ENCODE data around the gene TBX2.

TBX2 gene

DNA sequence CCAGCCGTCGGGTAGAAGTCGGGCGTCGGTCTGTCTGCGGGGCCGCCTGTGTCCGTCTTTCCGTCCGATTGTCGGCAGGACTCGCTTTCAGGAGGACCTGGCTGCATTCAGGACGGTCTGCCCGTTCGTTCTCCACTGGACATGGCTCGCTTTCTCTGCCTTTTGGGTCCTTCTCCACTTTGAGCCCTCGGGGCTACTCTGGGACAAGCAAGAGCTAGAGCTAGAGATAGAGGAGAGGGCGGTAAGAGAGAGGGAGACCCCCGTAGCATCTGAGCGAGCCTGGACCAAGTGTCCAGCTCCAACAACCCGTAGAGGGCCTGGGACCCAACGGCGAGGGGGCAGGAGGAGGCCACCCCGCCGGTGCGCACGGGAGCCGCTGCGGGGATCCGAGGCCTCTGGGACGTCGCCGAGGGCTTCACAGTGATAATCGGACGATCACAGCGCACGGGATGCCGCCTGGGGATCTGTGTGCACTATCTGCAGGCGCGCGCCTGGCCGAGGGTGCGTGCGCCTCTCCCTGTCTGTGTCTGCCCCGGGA lies 57.1 kb downstream of the TBX2 start:
- peaks cover 53% of the 10 kb centered on the region for H3K9me3 ChIP-seq
- no peak overlapping the region for H3K4me2 ChIP-seq
- H3K27me3 ChIP-seq, result peaks cover 64% of the 10 kb centered on the region
- H3K4me1 ChIP-seq, result peaks cover 15% of the 10 kb centered on the region
- H3K27ac ChIP-seq, result no peak overlapping the region
- no peak overlapping the region for H3K4me3 ChIP-seq
- no peaks in the 10 kb centered on the region for H4K20me1 ChIP-seq
- TF ChIP-seq Cebpa-rat (IDR thresholded peaks at IDR 0.05), result no peak
- no peaks in the 10 kb centered on the region for H3K36me3 ChIP-seq
- H3K9ac ChIP-seq, result no peak overlapping the region

DNA sequence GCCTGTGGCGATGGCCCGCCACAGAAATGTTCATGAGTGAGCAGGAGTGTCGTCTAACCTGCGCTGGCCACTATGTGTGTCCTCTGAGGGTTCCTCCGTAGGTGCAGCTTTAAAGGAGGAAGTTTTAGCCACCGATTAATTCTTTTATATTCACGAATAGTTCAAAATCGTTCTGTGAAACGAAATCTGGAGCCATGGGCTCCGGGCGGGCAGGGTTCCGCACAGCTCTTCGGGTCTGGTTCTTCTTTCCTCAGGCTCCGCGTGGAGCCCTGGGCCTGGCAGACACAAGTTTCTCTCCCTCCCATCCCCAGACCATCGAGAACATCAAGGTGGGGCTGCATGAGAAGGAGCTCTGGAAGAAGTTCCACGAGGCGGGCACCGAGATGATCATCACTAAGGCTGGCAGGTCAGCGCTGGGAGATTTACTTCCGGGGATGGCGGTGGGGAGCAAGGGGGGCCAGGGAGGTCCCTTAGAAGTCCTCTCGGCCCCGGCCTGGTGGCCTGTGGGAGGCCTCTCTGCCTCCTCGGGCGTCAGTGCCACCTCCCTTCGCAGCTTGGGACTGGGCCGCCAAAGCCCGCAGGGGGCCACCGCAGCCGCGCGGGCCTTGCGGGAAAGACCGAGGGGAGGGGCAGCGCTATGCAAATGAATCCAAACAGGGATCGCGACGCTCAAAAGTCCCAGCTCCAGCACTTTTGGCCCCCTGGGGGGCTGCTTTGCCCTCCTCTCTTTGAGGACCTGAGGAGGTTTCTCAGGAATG lies 57.8 kb downstream of the TBX2 start:
- no peak overlapping the region for H3K9ac ChIP-seq
- H3K4me3 ChIP-seq, result no peak overlapping the region
- H3K27ac ChIP-seq, result no peak overlapping the region
- H3K4me2 ChIP-seq, result no peak overlapping the region
- H3K27me3 ChIP-seq, result peaks cover 64% of the 10 kb centered on the region
- TF ChIP-seq Cebpa-rat (IDR thresholded peaks at IDR 0.05), result no peak
- peaks cover 46% of the 10 kb centered on the region for H3K9me3 ChIP-seq
- no peaks in the 10 kb centered on the region for H4K20me1 ChIP-seq
- H3K4me1 ChIP-seq, result peaks cover 20% of the 10 kb centered on the region
- no peaks in the 10 kb centered on the region for H3K36me3 ChIP-seq

DNA sequence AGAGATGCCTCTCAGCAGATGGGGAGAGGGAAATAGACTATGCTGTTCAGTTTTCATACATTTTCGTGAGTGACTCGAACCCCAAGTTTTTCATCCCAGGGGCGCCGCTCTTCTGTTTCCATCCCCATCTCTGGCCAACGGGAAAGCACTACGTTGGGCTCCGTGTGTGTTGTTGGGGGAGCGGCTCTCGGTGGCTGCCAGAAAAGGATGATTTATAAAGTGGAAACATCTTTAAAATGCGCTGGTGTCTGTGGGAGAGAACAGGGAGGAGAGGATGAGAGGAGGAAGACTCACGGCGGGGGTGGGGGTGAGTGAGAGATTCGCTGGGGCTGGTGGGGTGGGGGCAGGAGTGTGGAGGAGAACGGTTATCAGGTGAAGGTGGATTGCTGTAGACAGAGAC lies 58.4 kb downstream of the TBX2 start:
- Histone ChIP-seq H3K27ac (no peak overlapping the region), H3K9ac (no peak overlapping the region), H3K4me3 (no peak overlapping the region), H3K36me3 (no peaks in the 10 kb centered on the region), H3K4me1 (peaks cover 25% of the 10 kb centered on the region), H3K4me2 (no peak overlapping the region), H3K27me3 (peaks cover 68% of the 10 kb centered on the region), H3K9me3 (peaks cover 41% of the 10 kb centered on the region), H4K20me1 (no peaks in the 10 kb centered on the region)
- no peak for TF ChIP-seq Cebpa-rat (IDR thresholded peaks at IDR 0.05)

DNA sequence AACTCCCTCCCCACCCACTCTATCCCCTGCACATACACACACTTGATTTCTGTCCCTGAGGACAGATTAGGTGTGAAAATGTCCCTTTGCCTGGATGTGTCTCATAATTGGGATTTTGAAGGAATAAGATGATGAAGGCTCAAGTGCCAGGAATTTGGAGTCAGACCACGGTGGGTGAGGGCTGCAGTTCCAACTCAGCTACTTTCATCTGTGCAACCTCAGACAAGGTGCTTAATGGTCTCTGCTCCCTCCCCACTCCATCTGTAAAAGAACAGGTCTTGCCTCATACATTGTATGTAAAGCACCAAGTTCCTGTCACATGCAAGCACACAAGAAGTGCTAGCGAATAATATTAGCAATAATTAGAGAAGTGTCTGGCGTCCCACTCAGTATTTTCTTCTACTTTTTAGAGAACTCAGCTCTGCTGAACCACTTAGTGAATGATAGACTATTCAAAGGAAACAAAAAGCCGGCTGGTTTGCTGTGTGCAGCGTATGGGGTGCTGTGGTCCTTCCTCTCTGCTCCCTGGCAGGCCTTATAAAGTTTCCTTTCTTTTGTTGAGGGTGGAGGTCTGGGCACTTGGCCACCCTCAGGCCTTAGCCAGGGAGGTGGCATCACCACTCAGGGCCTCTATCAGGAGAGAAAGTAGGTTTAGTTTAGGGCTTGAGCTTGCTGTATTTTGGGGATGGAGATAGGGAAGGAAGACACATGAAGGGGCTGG lies 58.9 kb downstream of the TBX2 start:
- no peak for TF ChIP-seq Cebpa-rat (IDR thresholded peaks at IDR 0.05)
- H3K27me3 ChIP-seq, result peaks cover 69% of the 10 kb centered on the region
- no peak overlapping the region for H3K4me2 ChIP-seq

More for the DNA sequence above, 58.9 kb downstream of the TBX2 start:
- Histone ChIP-seq H3K36me3 (no peaks in the 10 kb centered on the region), H3K9ac (no peak overlapping the region), H3K4me3 (no peak overlapping the region), H3K27ac (no peak overlapping the region), H3K4me1 (peaks cover 26% of the 10 kb centered on the region), H3K9me3 (peaks cover 41% of the 10 kb centered on the region), H4K20me1 (no peaks in the 10 kb centered on the region)

All from BLaER1 (cell line).